IMR-90 (cell line): ENCODE results near the gene RAPGEF2. TPM values are rescaled to one million over a fixed set of nuclear protein-coding genes. Genes with fewer than 3 reads are reported as not detected.

ENCODE experiments used
- ATAC-seq: fragments of 200-7000 bp; cut with Tn5 transposase; 2 replicates; pipeline ENCODE4 v1.9.1; 2020; ENCODE audit warnings: low read depth, mild to moderate bottlenecking, moderate library complexity
- BruUV-seq: library from RNA; stranded (reverse); fragments of 400-500 nt; replicated peaks from 2 replicates; lab custom pipeline; 2021; lab: Mats Ljungman, UMichigan
- CTCF ChIA-PET: fragments of 300-600 bp; formaldehyde crosslinking; extraction: SDS; loops from one replicate; lab custom pipeline; 2021; ENCODE audit warnings: antibody characterized with exemption; lab: Yijun Ruan, JAX
- POLR2A ChIA-PET: fragments of 300-600 bp; sonication (Branson Sonifier 250); formaldehyde crosslinking; loops from one replicate; lab custom pipeline; 2022; ENCODE audit warnings: antibody characterized with exemption; ENCODE audit not compliant: unreplicated experiment; lab: Charles Lee
- DNase-seq: peaks from one replicate; pipeline ENCODE4 v3.0.0; 2013
- H2AFZ ChIP-seq: replicated peaks from 2 replicates; pipeline ENCODE3; 2013; ENCODE audit warnings: low read length, mild to moderate bottlenecking; ENCODE audit not compliant: poor library complexity
- H2AK5ac ChIP-seq: 2 replicates; pipeline ENCODE4 v1.6.1; 2013; ENCODE audit warnings: low read depth, low read length, inconsistent platforms
- H2AK9ac ChIP-seq: replicated peaks from 2 replicates; pipeline ENCODE3; 2013; ENCODE audit warnings: mild to moderate bottlenecking, low read depth, low read length, moderate library complexity; ENCODE audit not compliant: poor library complexity
- H2BK120ac ChIP-seq: 2 replicates; pipeline ENCODE4 v1.6.1; 2013; ENCODE audit warnings: low read depth, low read length, inconsistent platforms
- H2BK15ac ChIP-seq: 3 replicates; pipeline ENCODE4 v1.6.1; 2013; ENCODE audit warnings: low read depth, low read length, inconsistent platforms
- H2BK20ac ChIP-seq: 2 replicates; pipeline ENCODE4 v1.6.1; 2013; ENCODE audit warnings: low read depth, mild to moderate bottlenecking, inconsistent platforms, low read length, moderate library complexity
- H2BK5ac ChIP-seq: 2 replicates; pipeline ENCODE4 v1.6.1; 2013; ENCODE audit warnings: mild to moderate bottlenecking, low read depth, low read length, inconsistent platforms; ENCODE audit not compliant: poor library complexity, severe bottlenecking
- H3K14ac ChIP-seq: replicated peaks from 2 replicates; pipeline ENCODE4 v1.6.1; 2013; ENCODE audit warnings: low read depth, low read length, inconsistent platforms
- H3K18ac ChIP-seq: 2 replicates; pipeline ENCODE4 v1.6.1; 2013; ENCODE audit warnings: low read depth, low read length, control low read depth
- H3K23ac ChIP-seq: 2 replicates; pipeline ENCODE4 v1.6.1; 2013; ENCODE audit warnings: low read depth, low read length, inconsistent platforms
- H3K27ac ChIP-seq: 2 replicates; pipeline ENCODE4 v1.5.1; 2013; ENCODE audit warnings: mild to moderate bottlenecking, control low read depth, low read length; ENCODE audit not compliant: insufficient read depth
- H3K27me3 ChIP-seq: 2 replicates; pipeline ENCODE4 v1.6.1; 2013; ENCODE audit warnings: low read length; ENCODE audit not compliant: control insufficient read depth, insufficient read depth
- H3K36me3 ChIP-seq: 2 replicates; pipeline ENCODE4 v1.6.1; 2013; ENCODE audit warnings: low read length, mixed read lengths; ENCODE audit not compliant: control insufficient read depth, insufficient read depth
- H3K4ac ChIP-seq: 2 replicates; pipeline ENCODE4 v1.6.1; 2013; ENCODE audit warnings: low read depth, low read length, inconsistent platforms
- H3K4me1 ChIP-seq: 2 replicates; pipeline ENCODE4 v1.6.1; 2013; ENCODE audit warnings: low read length, mixed read lengths; ENCODE audit not compliant: control insufficient read depth, insufficient read depth
- H3K4me2 ChIP-seq: 2 replicates; pipeline ENCODE4 v1.6.1; 2013; ENCODE audit warnings: low read depth, mild to moderate bottlenecking, control low read depth, low read length, moderate library complexity
- H3K4me3 ChIP-seq: 2 replicates; pipeline ENCODE4 v1.5.1; 2013; ENCODE audit warnings: low read depth, mild to moderate bottlenecking, control low read depth, low read length, moderate library complexity; ENCODE audit not compliant: insufficient read depth
- H3K56ac ChIP-seq: 2 replicates; pipeline ENCODE4 v1.6.1; 2013; ENCODE audit warnings: low read length, inconsistent platforms; ENCODE audit not compliant: insufficient read depth; ENCODE audit errors: extremely low read depth
- H3K79me1 ChIP-seq, 2 experiments: 2 replicates each; pipeline ENCODE4 v1.6.1; 2013; ENCODE audit warnings: low read length in 2 of 2, inconsistent platforms in 1 of 2, low read depth in 1 of 2
- H3K9ac ChIP-seq: 2 replicates; pipeline ENCODE4 v1.6.1; 2013; ENCODE audit warnings: low read depth, low read length, control low read depth
- H3K9me1 ChIP-seq: 2 replicates; pipeline ENCODE4 v1.6.1; 2013; ENCODE audit warnings: low read length, inconsistent platforms; ENCODE audit not compliant: insufficient read depth
- H3K9me3 ChIP-seq: 2 replicates; pipeline ENCODE4 v1.6.1; 2013; ENCODE audit warnings: low read length; ENCODE audit not compliant: control insufficient read depth, insufficient read depth
- H4K20me1 ChIP-seq: 2 replicates; pipeline ENCODE4 v1.6.1; 2013; ENCODE audit warnings: low read length, inconsistent platforms; ENCODE audit not compliant: insufficient read depth
- H4K5ac ChIP-seq: 2 replicates; pipeline ENCODE4 v1.6.1; 2013; ENCODE audit warnings: mild to moderate bottlenecking, low read depth, low read length, control low read depth
- H4K8ac ChIP-seq, 2 experiments: 2 replicates each; pipeline ENCODE4 v1.6.1; 2013; ENCODE audit warnings: low read depth in 2 of 2, low read length in 2 of 2, control low read depth in 1 of 2, inconsistent platforms in 1 of 2
- H4K91ac ChIP-seq: 2 replicates; pipeline ENCODE4 v1.6.1; 2013; ENCODE audit warnings: low read depth, low read length, inconsistent platforms; ENCODE audit not compliant: insufficient read depth
- CEBPB ChIP-seq: IDR thresholded peaks from 2 replicates; pipeline ENCODE4 v1.6.1; 2012; ENCODE audit warnings: low read depth, low read length, improper control_type of control experiment
- RCOR1 ChIP-seq: IDR thresholded peaks from 2 replicates; pipeline ENCODE4 v1.6.1; 2012; ENCODE audit warnings: mild to moderate bottlenecking, low read length, improper control_type of control experiment; ENCODE audit not compliant: insufficient replicate concordance
- WGBS, 2 experiments: methylation state at CpG; one replicate each; pipeline versions ENCODE4 v1.1.5 to v1.1.7; 2013; ENCODE audit warnings: missing lambda C conversion rate in 2 of 2; ENCODE audit not compliant: insufficient read length in 1 of 2; ENCODE audit errors: extremely low coverage in 2 of 2; 5-methylcytosine and 5-hydroxymethylcytosine counted together
- dilution Hi-C: fragments of 300-500 bp; cut with HindIII; formaldehyde crosslinking; loops from one replicate; pipeline ENCODE4 v1.14.3; 2018; ENCODE audit warnings: low sequenced_read_pairs; ENCODE audit not compliant: unreplicated experiment
- in situ Hi-C: fragments of 300-500 bp; cut with MboI; formaldehyde crosslinking; loops from 3 replicates; pipeline ENCODE4 v1.14.3; 2019; ENCODE audit warnings: low sequenced_read_pairs, inconsistent platforms, mixed read lengths
- intact Hi-C: fragments of 100-400 bp; cut with micrococcal nuclease; formaldehyde crosslinking; loops from 2 replicates; pipeline ENCODE4 v1.10.0; 2022
- polyA plus RNA-seq, 3 experiments: library from polyadenylated mRNA; depleted of rRNA; stranded (reverse); fragments of >200 nt; gene quantifications; 2 replicates each; pipeline ENCODE4 v1.2.3, GENCODE V29; 2012; ENCODE audit warnings: low replicate concordance in 1 of 3
- total RNA-seq: library from RNA; depleted of rRNA; stranded (reverse); fragments of >200 nt; gene quantifications from 2 replicates; pipeline ENCODE4 v1.2.3, GENCODE V29; 2012
- TF ChIP-seq, protein P1 (sequence below): fragments of 150-350 bp; IDR thresholded peaks from 2 replicates; pipeline ENCODE4 v1.6.1; 2017; ENCODE audit warnings: mild to moderate bottlenecking, antibody characterized with exemption, low read length, low read depth

The RAPGEF2 gene
- total and polyA plus RNA-seq, 2 of the 4 experiments (the other 2 are of a cell fraction), result 27.6 to 109 TPM

DNA sequence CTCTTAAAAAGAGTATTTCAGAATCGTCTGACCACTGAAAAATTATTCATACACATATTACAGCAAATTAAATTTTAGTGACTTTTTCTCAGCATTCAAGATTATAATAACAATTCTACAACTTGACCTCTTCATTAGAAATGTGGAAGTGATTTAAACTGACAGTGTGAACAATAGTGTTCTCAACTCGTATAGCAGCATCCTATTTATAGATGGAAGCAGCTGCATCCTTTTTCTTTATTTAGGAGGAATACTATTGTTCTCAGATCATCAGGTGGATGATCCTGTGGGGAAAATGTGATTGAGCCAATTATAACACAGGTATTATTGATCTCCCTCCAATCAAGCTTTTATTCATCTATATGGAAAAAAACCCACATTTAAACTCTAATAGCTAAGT lies 56.7 kb downstream of the RAPGEF2 start:
- ChIA-PET CTCF (no interaction called here), POLR2A (no interaction called here)
- H3K4me2 ChIP-seq, result no peak overlapping the region
- H4K8ac ChIP-seq, result no peak overlapping the region
- H4K20me1 ChIP-seq, result no peaks in the 10 kb centered on the region; the same call in 1 of the 2 replicates
- no peak overlapping the region for H3K4me3 ChIP-seq
- intact Hi-C loops (no loop called here), dilution Hi-C loops (no loop called here), in situ Hi-C loops (no loop called here)
- no peak overlapping the region for H3K23ac ChIP-seq
- H3K36me3 ChIP-seq, result no peaks in the 10 kb centered on the region
- no CpG with 5 or more reads among the region's 2 CpGs for WGBS, 2 experiments
- H3K4me1 ChIP-seq, result peaks cover 2% of the 10 kb centered on the region; the same call in 1 of the 2 replicates
- ATAC-seq, result no peak
- H3K4ac ChIP-seq, result no peak overlapping the region
- no peak overlapping the region for H3K14ac ChIP-seq
- no peak overlapping the region for H4K91ac ChIP-seq
- BruUV-seq, result no TSS peak
- no peak overlapping the region for H2BK5ac ChIP-seq
- no peak overlapping the region for H3K9ac ChIP-seq
- TF ChIP-seq, protein P1, sequence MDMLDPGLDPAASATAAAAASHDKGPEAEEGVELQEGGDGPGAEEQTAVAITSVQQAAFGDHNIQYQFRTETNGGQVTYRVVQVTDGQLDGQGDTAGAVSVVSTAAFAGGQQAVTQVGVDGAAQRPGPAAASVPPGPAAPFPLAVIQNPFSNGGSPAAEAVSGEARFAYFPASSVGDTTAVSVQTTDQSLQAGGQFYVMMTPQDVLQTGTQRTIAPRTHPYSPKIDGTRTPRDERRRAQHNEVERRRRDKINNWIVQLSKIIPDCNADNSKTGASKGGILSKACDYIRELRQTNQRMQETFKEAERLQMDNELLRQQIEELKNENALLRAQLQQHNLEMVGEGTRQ, result no peak
- TF ChIP-seq RCOR1 (no peak), CEBPB (no peak)
- no peak overlapping the region for H2BK15ac ChIP-seq
- no peak overlapping the region for H4K5ac ChIP-seq
- no peak overlapping the region for H2AK5ac ChIP-seq
- no peak overlapping the region for H2BK20ac ChIP-seq
- H2AFZ ChIP-seq, result no peak overlapping the region
- H3K18ac ChIP-seq, result no peak overlapping the region
- H3K79me1 ChIP-seq, result peaks cover 9 to 17% of the 10 kb centered on the region in 2 experiments
- no peaks in the 10 kb centered on the region for H3K9me3 ChIP-seq
- no peak for DNase-seq
- no peak overlapping the region for H2BK120ac ChIP-seq
- no peak overlapping the region for H2AK9ac ChIP-seq
- no peak overlapping the region for H3K27ac ChIP-seq
- H3K56ac ChIP-seq, result no peak overlapping the region
- H3K9me1 ChIP-seq, result no peaks in the 10 kb centered on the region
- no peaks in the 10 kb centered on the region for H3K27me3 ChIP-seq
